Suprapubic skin (tissue), 4 donors: ENCODE results near the gene IRF2BPL. TPM values are rescaled to one million over a fixed set of nuclear protein-coding genes. Genes with fewer than 3 reads are reported as not detected.

Experiments
- DNase-seq, 2 donors: peaks; one replicate each; pipeline ENCODE4 v3.0.0-alpha.2; 2019; ENCODE audit warnings: low spot score in 2 of 2
- H3K27ac ChIP-seq: fragments of 200-600 bp; sonication (generic); one replicate; pipeline ENCODE4 v1.5.1; 2019
- H3K27me3 ChIP-seq: fragments of 200-600 bp; sonication (generic); one replicate; pipeline ENCODE4 v1.5.1; 2019
- H3K36me3 ChIP-seq: fragments of 200-600 bp; sonication (generic); one replicate; pipeline ENCODE4 v1.5.1; 2019
- H3K4me1 ChIP-seq: fragments of 200-600 bp; sonication (generic); one replicate; pipeline ENCODE4 v1.5.1; 2019
- H3K4me3 ChIP-seq: fragments of 200-600 bp; sonication (generic); one replicate; pipeline ENCODE4 v1.5.1; 2019; ENCODE audit warnings: mild to moderate bottlenecking
- H3K9me3 ChIP-seq: fragments of 200-600 bp; sonication (generic); one replicate; pipeline ENCODE4 v1.5.1; 2019
- CTCF ChIP-seq, 2 donors: fragments of 200-600 bp in 1 of 2; fragments of 450-650 bp in 1 of 2; sonication (generic) in 1 of 2; IDR thresholded peaks; one replicate each; pipeline ENCODE4 v1.5.1; 2016 to 2019; ENCODE audit warnings: antibody characterized with exemption in 2 of 2, mild to moderate bottlenecking in 1 of 2, moderate library complexity in 1 of 2
- EP300 ChIP-seq: sonication (generic); formaldehyde crosslinking; IDR thresholded peaks from one replicate; pipeline ENCODE4 v1.6.1; 2017; ENCODE audit warnings: antibody characterized with exemption
- POLR2A ChIP-seq, 2 donors: fragments of 450-650 bp; IDR thresholded peaks; one replicate each; pipeline ENCODE4 v1.6.1; 2017; ENCODE audit warnings: antibody characterized with exemption in 2 of 2, mild to moderate bottlenecking in 2 of 2, moderate library complexity in 2 of 2
- POLR2AphosphoS5 ChIP-seq, 3 donors: sonication (generic); formaldehyde crosslinking; IDR thresholded peaks; one replicate each; pipeline ENCODE4 v1.6.1; 2017; ENCODE audit warnings: antibody characterized with exemption in 3 of 3
- WGBS: methylation state at CpG from one replicate; pipeline ENCODE4 v1.1.5; 2018; 5-methylcytosine and 5-hydroxymethylcytosine counted together
- total RNA-seq, 4 donors: library from RNA; depleted of rRNA; stranded (reverse); fragments of >200 nt; gene quantifications; one replicate each; pipeline ENCODE4 v1.1.0, GENCODE V29; 2016

IRF2BPL gene
- total RNA-seq, 4 donors from 2014 or later: 44.7 to 72.7 (median 65.6) TPM

GRCh38 chr14:77053046-77053841, 24.7 kb upstream of the IRF2BPL start:
- no peaks in the 10 kb centered on the region for H3K36me3 ChIP-seq
- H3K9me3 ChIP-seq: no peaks in the 10 kb centered on the region
- H3K27ac ChIP-seq: peak overlapping the region; percentile 75
- WGBS: 41% methylated on average over 19 of the region's 21 CpGs
- TF ChIP-seq EP300 (no peak), CTCF (IDR thresholded peaks at IDR 0.05) (peak; percentile 76 to 77)
- DNase-seq: no peak
- peaks cover 34% of the 10 kb centered on the region for H3K4me1 ChIP-seq
- H3K4me3 ChIP-seq: no peak overlapping the region
- H3K27me3 ChIP-seq: no peaks in the 10 kb centered on the region

GRCh38 chr14:77052281-77053044, 24.0 kb upstream of the IRF2BPL start:
- Histone ChIP-seq H3K4me1 (peaks cover 34% of the 10 kb centered on the region), H3K27me3 (no peaks in the 10 kb centered on the region), H3K9me3 (no peaks in the 10 kb centered on the region), H3K36me3 (no peaks in the 10 kb centered on the region), H3K4me3 (no peak overlapping the region), H3K27ac (peak overlapping the region; percentile 75)
- WGBS: 53% methylated on average over 6 of the region's 8 CpGs
- TF ChIP-seq POLR2A (IDR thresholded peaks at IDR 0.05) (no peak), CTCF (IDR thresholded peaks at IDR 0.05) (no peak), EP300 (no peak), POLR2AphosphoS5 (IDR thresholded peaks at IDR 0.05) (no peak)
- no peak for DNase-seq

GRCh38 chr14:77051116-77051515, 22.6 kb upstream of the IRF2BPL start:
- WGBS: 3% methylated on average over 9 of the region's 11 CpGs
- H3K4me1 ChIP-seq: peaks cover 44% of the 10 kb centered on the region
- H3K27me3 ChIP-seq: no peaks in the 10 kb centered on the region

GRCh38 chr14:77046721-77047120, 18.2 kb upstream of the IRF2BPL start:
- no peak for DNase-seq
- TF ChIP-seq CTCF (IDR thresholded peaks at IDR 0.05): no peak
- TF ChIP-seq EP300: no peak
- no peak for TF ChIP-seq POLR2AphosphoS5 (IDR thresholded peaks at IDR 0.05)
- TF ChIP-seq POLR2A (IDR thresholded peaks at IDR 0.05): no peak
- Histone ChIP-seq H3K9me3 (no peaks in the 10 kb centered on the region), H3K4me1 (peaks cover 70% of the 10 kb centered on the region), H3K36me3 (no peaks in the 10 kb centered on the region), H3K27me3 (no peaks in the 10 kb centered on the region), H3K4me3 (no peak overlapping the region), H3K27ac (no peak overlapping the region)
- WGBS: 58% methylated on average over 3 of the region's 3 CpGs

More at GRCh38 chr14:77051116-77051515, 22.6 kb upstream of the IRF2BPL start:
- no peaks in the 10 kb centered on the region for H3K9me3 ChIP-seq
- H3K36me3 ChIP-seq: no peaks in the 10 kb centered on the region
- H3K27ac ChIP-seq: peak overlapping the region; percentile 75
- peak in 1 of 2 donors; percentile 88 for DNase-seq
- no peak overlapping the region for H3K4me3 ChIP-seq
- no peak for TF ChIP-seq CTCF (IDR thresholded peaks at IDR 0.05)
- peak in 2 of 3 donors; percentile 69 to 94 for TF ChIP-seq POLR2AphosphoS5 (IDR thresholded peaks at IDR 0.05)
